ENCODE measurements around the gene B9D1. TPM values are rescaled to one million over a fixed set of nuclear protein-coding genes. Genes with fewer than 3 reads are reported as not detected.
A peak's percentile ranks its signal among the peaks of the same experiment; 100 is the strongest.

Gene B9D1
- total and polyA plus RNA-seq, 7 donors, result 6.6 to 22.4 (median 15.2) TPM

GRCh38 chr17:19305256-19305655 lies 57.3 kb downstream of the B9D1 start:
- no peak overlapping the region for H3K27ac ChIP-seq
- DNase-seq, result peak; percentile 43
- WGBS, 2 donors, result 56 to 62% methylated on average over 5 of the region's 5 CpGs
- H3K36me3 ChIP-seq, result peaks cover 0 to 8% (median 3%) of the 10 kb centered on the region in 4 donors
- no peaks in the 10 kb centered on the region for H3K27me3 ChIP-seq
- intact Hi-C loops (cut with DNase I), result no loop called here
- no peaks in the 10 kb centered on the region for H3K9me3 ChIP-seq
- no peak overlapping the region for H3K4me3 ChIP-seq
- peaks cover 0 to 23% (median 10%) of the 10 kb centered on the region in 4 donors for H3K4me1 ChIP-seq
- TF ChIP-seq POLR2AphosphoS5 (IDR thresholded peaks at IDR 0.05) (no peak), CTCF (IDR thresholded peaks at IDR 0.05) (no peak), POLR2A (IDR thresholded peaks at IDR 0.05) (no peak), EP300 (IDR thresholded peaks at IDR 0.05) (no peak)

DNA sequence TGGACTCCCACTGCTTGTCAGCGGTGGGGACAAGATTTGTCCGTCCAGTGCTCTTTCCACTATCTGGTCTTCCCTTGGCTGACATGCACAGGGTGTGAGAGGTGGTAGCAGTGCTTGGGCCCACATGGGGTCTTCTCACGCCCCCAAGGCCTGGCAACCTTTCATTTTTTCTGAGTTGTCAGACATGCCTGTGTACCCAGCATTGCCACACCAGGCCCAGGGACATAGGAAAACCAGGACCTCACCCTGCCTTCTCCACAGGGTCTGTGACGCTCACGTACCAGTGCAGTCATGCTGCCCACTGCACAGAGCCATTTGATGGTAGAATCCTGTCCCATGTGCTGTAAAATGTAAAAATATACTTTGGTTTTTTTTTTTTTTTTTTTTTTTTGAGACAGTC lies 57.8 kb downstream of the B9D1 start:
- TF ChIP-seq CTCF (IDR thresholded peaks at IDR 0.05) (no peak), POLR2AphosphoS5 (IDR thresholded peaks at IDR 0.05) (no peak)
- intact Hi-C loops (cut with DNase I), result no loop called here
- H3K4me3 ChIP-seq, result no peak overlapping the region
- peaks cover 0 to 26% (median 13%) of the 10 kb centered on the region in 4 donors for H3K4me1 ChIP-seq
- no peaks in the 10 kb centered on the region for H3K27me3 ChIP-seq
- H3K9me3 ChIP-seq, result no peaks in the 10 kb centered on the region
- peak overlapping the region in 2 of 4 donors; percentile 33 to 37 for H3K27ac ChIP-seq
- peaks cover 0 to 3% (median under 1%) of the 10 kb centered on the region in 4 donors for H3K36me3 ChIP-seq
- 95 to 98% methylated on average over 5 of the region's 5 CpGs for WGBS, 2 donors
- peak; percentile 62 for DNase-seq

GRCh38 chr17:19304209-19304608 lies 58.3 kb downstream of the B9D1 start:
- peak overlapping the region in 3 of 4 donors; percentile 12 to 37 (median 33) for H3K27ac ChIP-seq
- no peaks in the 10 kb centered on the region for H3K9me3 ChIP-seq
- peaks cover 0 to 32% (median 18%) of the 10 kb centered on the region in 4 donors for H3K4me1 ChIP-seq
- peak; percentile 72 for DNase-seq
- no peaks in the 10 kb centered on the region for H3K27me3 ChIP-seq
- H3K4me3 ChIP-seq, result no peak overlapping the region
- intact Hi-C loops (cut with DNase I), result no loop called here
- peak in 1 of 4 donors; percentile 57 for TF ChIP-seq POLR2AphosphoS5 (IDR thresholded peaks at IDR 0.05)
- TF ChIP-seq CTCF (IDR thresholded peaks at IDR 0.05), result no peak
- no peaks in the 10 kb centered on the region for H3K36me3 ChIP-seq
- 55 to 64% methylated on average over 7 of the region's 7 CpGs for WGBS, 2 donors

DNA sequence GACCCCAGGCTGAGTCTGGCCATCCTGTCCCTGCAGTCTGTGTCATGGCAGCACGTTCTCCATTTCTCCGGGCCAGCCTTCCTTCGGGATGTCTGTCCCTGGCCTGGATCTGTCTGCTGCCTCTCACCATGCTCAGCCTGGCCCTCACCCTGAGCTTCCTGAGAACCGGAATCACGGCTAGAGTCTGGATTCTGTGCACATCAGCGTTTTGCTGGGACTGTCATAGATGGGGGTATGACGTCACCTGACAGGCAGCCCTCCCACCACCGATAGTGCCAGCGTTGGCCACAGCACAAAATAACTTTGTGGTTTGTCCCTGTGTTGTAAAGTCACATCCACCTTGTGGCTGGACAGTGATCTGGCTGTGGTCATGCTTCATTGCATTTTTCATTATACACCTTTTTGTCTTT lies 59.2 kb downstream of the B9D1 start:
- TF ChIP-seq EP300 (IDR thresholded peaks at IDR 0.05) (no peak), CTCF (IDR thresholded peaks at IDR 0.05) (no peak), POLR2AphosphoS5 (IDR thresholded peaks at IDR 0.05) (no peak), POLR2A (IDR thresholded peaks at IDR 0.05) (no peak)
- intact Hi-C loops (cut with DNase I), result no loop called here
- WGBS, 2 donors, result 84 to 89% methylated on average over 9 of the region's 9 CpGs
- Histone ChIP-seq H3K27me3 (no peaks in the 10 kb centered on the region), H3K4me1 (peaks cover 0 to 40% (median 26%) of the 10 kb centered on the region in 4 donors), H3K36me3 (no peaks in the 10 kb centered on the region), H3K9me3 (no peaks in the 10 kb centered on the region), H3K4me3 (no peak overlapping the region), H3K27ac (peak overlapping the region in 1 of 4 donors; percentile 18)
- peak; percentile 63 for DNase-seq

DNA sequence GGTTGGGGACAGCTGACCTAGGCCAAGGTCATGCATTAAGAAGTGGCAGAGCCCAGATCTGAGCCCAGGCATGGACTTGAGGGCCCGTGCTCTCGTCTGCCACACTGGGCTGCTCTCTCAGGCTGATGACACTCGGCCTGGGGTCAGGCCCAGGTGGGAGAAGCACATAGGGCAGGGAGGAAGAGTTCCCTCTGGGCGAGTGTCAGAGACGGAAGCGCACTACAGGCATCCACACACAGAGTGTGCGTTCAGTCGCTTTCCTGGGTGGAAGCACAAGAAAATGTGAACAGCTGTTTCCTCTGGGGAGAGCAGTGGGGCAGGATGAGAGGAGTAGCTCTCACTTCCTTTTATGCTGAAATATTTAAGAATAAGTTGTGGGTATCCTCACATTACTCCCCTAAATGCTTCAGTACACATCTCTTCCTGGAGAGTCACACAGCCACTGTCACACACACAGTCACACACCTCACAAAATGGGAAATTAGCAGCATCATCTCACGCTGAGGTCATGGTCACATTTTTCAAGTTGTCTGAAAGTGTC lies 59.7 kb downstream of the B9D1 start:
- intact Hi-C loops (cut with DNase I), result no loop called here
- Histone ChIP-seq H3K27me3 (no peaks in the 10 kb centered on the region), H3K27ac (peak overlapping the region in 1 of 4 donors; percentile 18), H3K9me3 (no peaks in the 10 kb centered on the region), H3K4me3 (no peak overlapping the region), H3K36me3 (no peaks in the 10 kb centered on the region), H3K4me1 (peaks cover 0 to 45% (median 30%) of the 10 kb centered on the region in 4 donors)
- peak; percentile 68 for DNase-seq
- WGBS, 2 donors, result 56 to 89% methylated on average over 9 of the region's 9 CpGs
- TF ChIP-seq POLR2A (IDR thresholded peaks at IDR 0.05) (no peak), POLR2AphosphoS5 (IDR thresholded peaks at IDR 0.05) (peak in 1 of 4 donors; percentile 17)

Data from sigmoid colon (tissue), 7 donors.